ENCODE data around the gene PRDM4.
A peak's percentile ranks its signal among the peaks of the same experiment; 100 is the strongest.

The PRDM4 gene

GRCh38 chr12:107788281-107788680 lies 27.3 kb upstream of the PRDM4 start:
- Histone ChIP-seq H4K20me1 (no peaks in the 10 kb centered on the region), H3K9ac (no peak overlapping the region), H3K4me1 (peaks cover 17% of the 10 kb centered on the region), H3K36me3 (no peaks in the 10 kb centered on the region), H3K9me3 (peaks cover 39% of the 10 kb centered on the region), H3K4me2 (no peak overlapping the region), H3K27me3 (no peaks in the 10 kb centered on the region), H3K27ac (no peak overlapping the region), H3K4me3 (no peak overlapping the region)
- TF ChIP-seq Cebpa-rat (IDR thresholded peaks at IDR 0.05): no peak

- H3K4me3 ChIP-seq: no peak overlapping the region
- no peaks in the 10 kb centered on the region for H3K36me3 ChIP-seq
- no peaks in the 10 kb centered on the region for H4K20me1 ChIP-seq
- H3K9ac ChIP-seq: no peak overlapping the region
- H3K4me1 ChIP-seq: peaks cover 33% of the 10 kb centered on the region
- peak overlapping the region; percentile 55 for H3K4me2 ChIP-seq
- H3K9me3 ChIP-seq: no peaks in the 10 kb centered on the region
- no peak overlapping the region for H3K27ac ChIP-seq
- H3K27me3 ChIP-seq: no peaks in the 10 kb centered on the region
- no peak for TF ChIP-seq Cebpa-rat (IDR thresholded peaks at IDR 0.05)
These were observed 22.8 kb upstream of the PRDM4 start for GRCh38 chr12:107783406-107784376.

GRCh38 chr12:107782067-107782466 lies 21.1 kb upstream of the PRDM4 start:
- no peak overlapping the region for H3K4me2 ChIP-seq
- peaks cover 36% of the 10 kb centered on the region for H3K4me1 ChIP-seq
- no peak overlapping the region for H3K9ac ChIP-seq
- H3K9me3 ChIP-seq: no peaks in the 10 kb centered on the region
- H3K27ac ChIP-seq: no peak overlapping the region
- TF ChIP-seq Cebpa-rat (IDR thresholded peaks at IDR 0.05): no peak
- no peaks in the 10 kb centered on the region for H4K20me1 ChIP-seq
- H3K4me3 ChIP-seq: no peak overlapping the region
- H3K36me3 ChIP-seq: no peaks in the 10 kb centered on the region
- no peaks in the 10 kb centered on the region for H3K27me3 ChIP-seq

- Histone ChIP-seq H3K4me1 (peaks cover 39% of the 10 kb centered on the region), H3K4me3 (no peak overlapping the region), H3K4me2 (no peak overlapping the region), H3K9me3 (no peaks in the 10 kb centered on the region), H3K9ac (no peak overlapping the region), H4K20me1 (no peaks in the 10 kb centered on the region), H3K27me3 (peaks cover 7% of the 10 kb centered on the region), H3K36me3 (no peaks in the 10 kb centered on the region), H3K27ac (no peak overlapping the region)
- no peak for TF ChIP-seq Cebpa-rat (IDR thresholded peaks at IDR 0.05)
These were observed 19.4 kb upstream of the PRDM4 start for GRCh38 chr12:107780298-107780697.

GRCh38 chr12:107779077-107779831 lies 18.3 kb upstream of the PRDM4 start:
- TF ChIP-seq Cebpa-rat (IDR thresholded peaks at IDR 0.05): no peak
- H4K20me1 ChIP-seq: no peaks in the 10 kb centered on the region
- H3K9me3 ChIP-seq: no peaks in the 10 kb centered on the region
- no peaks in the 10 kb centered on the region for H3K36me3 ChIP-seq
- H3K9ac ChIP-seq: no peak overlapping the region
- peaks cover 16% of the 10 kb centered on the region for H3K27me3 ChIP-seq
- peaks cover 42% of the 10 kb centered on the region for H3K4me1 ChIP-seq
- H3K4me3 ChIP-seq: no peak overlapping the region
- H3K4me2 ChIP-seq: peak overlapping the region; percentile 30; the same call in 1 of the 2 replicates
- H3K27ac ChIP-seq: no peak overlapping the region

GRCh38 chr12:107778383-107779025 lies 17.6 kb upstream of the PRDM4 start:
- no peaks in the 10 kb centered on the region for H3K36me3 ChIP-seq
- peaks cover 16% of the 10 kb centered on the region for H3K27me3 ChIP-seq
- H3K9ac ChIP-seq: no peak overlapping the region
- no peak for TF ChIP-seq Cebpa-rat (IDR thresholded peaks at IDR 0.05)
- H3K27ac ChIP-seq: no peak overlapping the region
- H4K20me1 ChIP-seq: no peaks in the 10 kb centered on the region
- H3K4me3 ChIP-seq: no peak overlapping the region
- H3K9me3 ChIP-seq: no peaks in the 10 kb centered on the region
- H3K4me2 ChIP-seq: peak overlapping the region; percentile 30
- peaks cover 42% of the 10 kb centered on the region for H3K4me1 ChIP-seq

- no peaks in the 10 kb centered on the region for H4K20me1 ChIP-seq
- H3K27me3 ChIP-seq: peaks cover 16% of the 10 kb centered on the region
- H3K4me2 ChIP-seq: no peak overlapping the region
- H3K27ac ChIP-seq: no peak overlapping the region
- no peaks in the 10 kb centered on the region for H3K9me3 ChIP-seq
- H3K9ac ChIP-seq: no peak overlapping the region
- no peaks in the 10 kb centered on the region for H3K36me3 ChIP-seq
- TF ChIP-seq Cebpa-rat (IDR thresholded peaks at IDR 0.05): no peak
- no peak overlapping the region for H3K4me3 ChIP-seq
- peaks cover 38% of the 10 kb centered on the region for H3K4me1 ChIP-seq
These were observed 15.2 kb upstream of the PRDM4 start for GRCh38 chr12:107776171-107776570.

GRCh38 chr12:107775093-107775721 lies 14.3 kb upstream of the PRDM4 start:
- peak overlapping the region; percentile 78 for H3K4me2 ChIP-seq

GRCh38 chr12:107774349-107775029 lies 13.6 kb upstream of the PRDM4 start, which contains the start of gene ASCL4:
TSS of gene ASCL4 (plus strand) at chr12:107774704. CDS start at chr12:107775219, 515 bp downstream.
- Histone ChIP-seq H3K9ac (no peak within 1 kb of the TSS), H4K20me1 (no peaks in the 10 kb centered on the region), H3K27me3 (peaks cover 16% of the 10 kb centered on the region), H3K4me3 (peak within 1 kb of the TSS; percentile 41; the same call in 1 of the 2 replicates), H3K4me2 (peak within 1 kb of the TSS; percentile 78), H3K9me3 (no peaks in the 10 kb centered on the region), H3K4me1 (peaks cover 34% of the 10 kb centered on the region), H3K27ac (no peak within 1 kb of the TSS), H3K36me3 (no peaks in the 10 kb centered on the region)
- TF ChIP-seq Cebpa-rat (IDR thresholded peaks at IDR 0.05): no peak

More at GRCh38 chr12:107775093-107775721, 14.3 kb upstream of the PRDM4 start:
- H3K4me3 ChIP-seq: peak overlapping the region; percentile 41; the same call in 1 of the 2 replicates
- no peaks in the 10 kb centered on the region for H4K20me1 ChIP-seq
- H3K27me3 ChIP-seq: peaks cover 16% of the 10 kb centered on the region
- H3K27ac ChIP-seq: no peak overlapping the region
- no peaks in the 10 kb centered on the region for H3K9me3 ChIP-seq
- H3K9ac ChIP-seq: no peak overlapping the region
- no peaks in the 10 kb centered on the region for H3K36me3 ChIP-seq
- no peak for TF ChIP-seq Cebpa-rat (IDR thresholded peaks at IDR 0.05)
- peaks cover 38% of the 10 kb centered on the region for H3K4me1 ChIP-seq

All from BLaER1 (cell line).